Neural cell (in vitro differentiated cells): ENCODE measurements around the gene ANKRD40.

ENCODE experiments used
- EP300 ChIP-seq: fragments of 450-650 bp; conservative IDR thresholded peaks from 2 replicates; pipeline ENCODE4 v1.6.1; 2014; ENCODE audit warnings: antibody characterized with exemption, mild to moderate bottlenecking, moderate library complexity; ENCODE audit not compliant: poor library complexity, severe bottlenecking
- MXI1 ChIP-seq: fragments of 450-650 bp; conservative IDR thresholded peaks from 2 replicates; pipeline ENCODE4 v1.6.1; 2014; ENCODE audit warnings: antibody characterized with exemption, mild to moderate bottlenecking; ENCODE audit not compliant: poor library complexity, severe bottlenecking
- POLR2AphosphoS5 ChIP-seq: IDR thresholded peaks from 2 replicates; pipeline ENCODE4 v1.6.1; 2012
- SMC3 ChIP-seq: fragments of 450-650 bp; conservative IDR thresholded peaks from 2 replicates; pipeline ENCODE4 v1.6.1; 2014; ENCODE audit warnings: antibody characterized with exemption, mild to moderate bottlenecking, moderate library complexity; ENCODE audit not compliant: poor library complexity
- TF ChIP-seq, protein P1 (sequence below): fragments of 450-650 bp; IDR thresholded peaks from 2 replicates; pipeline ENCODE4 v1.5.1; 2014; ENCODE audit warnings: antibody characterized with exemption, mild to moderate bottlenecking, moderate library complexity; ENCODE audit not compliant: poor library complexity, severe bottlenecking

DNA sequence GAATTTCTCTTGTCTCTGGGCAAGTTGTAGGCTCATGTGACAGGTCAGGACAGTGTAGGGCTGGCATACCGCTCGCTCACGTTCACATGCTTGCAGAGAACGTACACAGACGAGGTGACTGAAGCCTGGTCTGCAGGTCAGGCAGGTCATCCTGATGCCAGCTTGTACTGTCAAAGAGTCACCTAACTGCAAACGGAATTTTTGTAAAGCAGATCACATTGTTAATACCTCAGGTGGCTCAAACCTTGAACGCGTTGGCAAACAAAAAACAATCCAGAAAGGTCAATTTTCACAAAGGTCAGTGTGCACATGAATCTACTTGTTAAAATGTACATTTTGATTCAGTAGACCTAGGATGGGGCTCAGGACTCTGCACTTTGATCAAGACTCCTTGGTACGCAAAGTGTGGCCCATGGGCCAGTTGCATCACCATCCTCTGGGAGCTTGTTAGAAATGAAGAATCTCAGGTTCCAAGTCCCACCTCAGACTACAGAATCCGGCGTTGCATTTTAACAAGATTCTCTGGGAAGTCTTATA, 28.6 kb downstream of the ANKRD40 start:
- TF ChIP-seq, protein P1, sequence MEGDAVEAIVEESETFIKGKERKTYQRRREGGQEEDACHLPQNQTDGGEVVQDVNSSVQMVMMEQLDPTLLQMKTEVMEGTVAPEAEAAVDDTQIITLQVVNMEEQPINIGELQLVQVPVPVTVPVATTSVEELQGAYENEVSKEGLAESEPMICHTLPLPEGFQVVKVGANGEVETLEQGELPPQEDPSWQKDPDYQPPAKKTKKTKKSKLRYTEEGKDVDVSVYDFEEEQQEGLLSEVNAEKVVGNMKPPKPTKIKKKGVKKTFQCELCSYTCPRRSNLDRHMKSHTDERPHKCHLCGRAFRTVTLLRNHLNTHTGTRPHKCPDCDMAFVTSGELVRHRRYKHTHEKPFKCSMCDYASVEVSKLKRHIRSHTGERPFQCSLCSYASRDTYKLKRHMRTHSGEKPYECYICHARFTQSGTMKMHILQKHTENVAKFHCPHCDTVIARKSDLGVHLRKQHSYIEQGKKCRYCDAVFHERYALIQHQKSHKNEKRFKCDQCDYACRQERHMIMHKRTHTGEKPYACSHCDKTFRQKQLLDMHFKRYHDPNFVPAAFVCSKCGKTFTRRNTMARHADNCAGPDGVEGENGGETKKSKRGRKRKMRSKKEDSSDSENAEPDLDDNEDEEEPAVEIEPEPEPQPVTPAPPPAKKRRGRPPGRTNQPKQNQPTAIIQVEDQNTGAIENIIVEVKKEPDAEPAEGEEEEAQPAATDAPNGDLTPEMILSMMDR = no peak
- TF ChIP-seq EP300 (no peak), POLR2AphosphoS5 (no peak), MXI1 (no peak), SMC3 (no peak)
